Measurements from ENCODE around the gene XPNPEP3. TPM values are rescaled to one million over a fixed set of nuclear protein-coding genes. Genes with fewer than 3 reads are reported as not detected.
A peak's percentile ranks its signal among the peaks of the same experiment; 100 is the strongest.

Gene XPNPEP3
- total RNA-seq, 4 donors from 2014 or later = 18.1 to 21.6 (median 19.3) TPM

DNA sequence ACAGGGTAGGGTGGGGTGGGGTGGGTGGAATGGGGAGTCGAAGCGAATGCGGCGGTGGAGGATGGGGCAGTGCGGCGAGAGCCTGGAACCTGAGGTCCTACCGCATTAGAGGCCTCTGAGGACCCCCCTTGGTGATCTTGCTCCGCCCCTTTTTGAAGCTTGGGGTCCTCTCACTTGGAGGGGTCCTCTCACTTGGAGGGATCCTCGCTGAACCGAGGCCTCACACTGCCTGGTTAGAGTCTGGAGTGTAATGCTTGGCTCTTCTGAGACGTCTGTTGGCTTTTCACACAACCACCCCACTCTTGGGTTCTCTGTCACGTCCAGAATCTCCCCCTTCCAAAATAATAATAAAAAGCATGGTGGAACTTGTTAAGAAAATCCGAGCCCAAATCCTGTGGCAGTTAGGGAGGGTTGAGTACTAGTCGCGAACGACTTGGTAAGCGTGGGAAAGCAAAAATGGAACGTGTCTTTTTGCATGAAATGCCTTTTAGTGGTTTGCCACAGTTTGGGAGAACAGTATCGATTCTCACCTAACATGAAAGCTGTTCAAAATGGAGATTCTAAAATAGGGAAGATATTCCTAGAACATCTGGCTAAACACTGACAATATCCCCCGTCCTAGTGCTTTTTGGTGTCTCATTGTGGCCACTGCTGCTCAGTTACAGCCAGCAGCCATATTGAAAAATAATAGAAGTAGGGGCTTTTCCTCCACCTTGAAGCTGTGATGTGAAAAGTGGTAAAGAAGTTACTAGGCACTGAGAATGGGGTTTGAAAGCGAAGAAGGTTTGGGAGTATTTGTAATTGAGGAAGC is 95.1 kb downstream of the XPNPEP3 start:
- Histone ChIP-seq H3K27me3 (no peaks in the 10 kb centered on the region), H3K4me3 (replicated peaks in 1 of 3) (peak overlapping the region in 2 of 3 donors; percentile 65 to 91), H3K27ac (peak overlapping the region; percentile 86 to 92 (median 91)), H3K9me3 (no peaks in the 10 kb centered on the region), H3K4me1 (peaks cover 6 to 11% of the 10 kb centered on the region in 2 donors), H3K36me3 (peaks cover 0 to 10% of the 10 kb centered on the region in 2 donors)
- intact Hi-C loops (cut with DNase I) = loop anchor here (2.0 to 5.0 kb wide), 2 partner anchors 70 to 141 kb away; partner anchors contain the start of gene EP300
- 7 to 9% methylated on average over 13 to 19 of the region's 21 CpGs for WGBS, 2 donors
- no peak for DNase-seq
- TF ChIP-seq POLR2A (IDR thresholded peaks at IDR 0.05) = no peak
- TF ChIP-seq, protein P1, sequence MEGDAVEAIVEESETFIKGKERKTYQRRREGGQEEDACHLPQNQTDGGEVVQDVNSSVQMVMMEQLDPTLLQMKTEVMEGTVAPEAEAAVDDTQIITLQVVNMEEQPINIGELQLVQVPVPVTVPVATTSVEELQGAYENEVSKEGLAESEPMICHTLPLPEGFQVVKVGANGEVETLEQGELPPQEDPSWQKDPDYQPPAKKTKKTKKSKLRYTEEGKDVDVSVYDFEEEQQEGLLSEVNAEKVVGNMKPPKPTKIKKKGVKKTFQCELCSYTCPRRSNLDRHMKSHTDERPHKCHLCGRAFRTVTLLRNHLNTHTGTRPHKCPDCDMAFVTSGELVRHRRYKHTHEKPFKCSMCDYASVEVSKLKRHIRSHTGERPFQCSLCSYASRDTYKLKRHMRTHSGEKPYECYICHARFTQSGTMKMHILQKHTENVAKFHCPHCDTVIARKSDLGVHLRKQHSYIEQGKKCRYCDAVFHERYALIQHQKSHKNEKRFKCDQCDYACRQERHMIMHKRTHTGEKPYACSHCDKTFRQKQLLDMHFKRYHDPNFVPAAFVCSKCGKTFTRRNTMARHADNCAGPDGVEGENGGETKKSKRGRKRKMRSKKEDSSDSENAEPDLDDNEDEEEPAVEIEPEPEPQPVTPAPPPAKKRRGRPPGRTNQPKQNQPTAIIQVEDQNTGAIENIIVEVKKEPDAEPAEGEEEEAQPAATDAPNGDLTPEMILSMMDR (IDR thresholded peaks at IDR 0.05) = no peak

DNA sequence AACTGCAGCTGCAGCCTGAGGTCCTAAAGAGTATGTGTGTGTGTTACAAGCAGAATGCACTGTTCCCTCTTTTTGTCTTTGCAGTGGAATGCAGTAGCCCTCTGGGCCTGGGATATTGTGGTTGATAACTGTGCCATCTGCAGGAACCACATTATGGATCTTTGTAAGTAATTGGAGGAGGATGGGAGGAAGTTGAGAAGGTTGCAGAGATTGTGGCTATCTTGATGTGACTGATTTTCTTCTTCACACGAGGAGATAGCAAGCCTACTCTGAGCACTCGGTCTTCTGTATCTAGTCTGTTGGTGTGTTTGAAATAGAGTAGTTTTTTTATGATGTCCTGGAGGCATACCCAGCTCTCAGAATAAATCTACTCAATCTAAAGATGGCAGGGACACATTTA is 96.5 kb downstream of the XPNPEP3 start:
- no peak for TF ChIP-seq POLR2A (IDR thresholded peaks at IDR 0.05)
- TF ChIP-seq, protein P1 (IDR thresholded peaks at IDR 0.05) = no peak
- Histone ChIP-seq H3K27me3 (no peaks in the 10 kb centered on the region), H3K27ac (no peak overlapping the region), H3K4me3 (replicated peaks in 1 of 3) (no peak overlapping the region), H3K36me3 (peaks cover 0 to 10% of the 10 kb centered on the region in 2 donors), H3K9me3 (no peaks in the 10 kb centered on the region), H3K4me1 (peaks cover 6 to 11% of the 10 kb centered on the region in 2 donors)
- DNase-seq = no peak
- intact Hi-C loops (cut with DNase I) = loop anchor here (5.0 kb wide), 1 partner anchor 69 kb away; no protein-coding TSS in a partner anchor
- 84% methylated on average over 2 of the region's 2 CpGs for WGBS, 2 donors

GRCh38 chr22:40954113-40954512 is 97.2 kb downstream of the XPNPEP3 start:
- Histone ChIP-seq H3K4me3 (replicated peaks in 1 of 3) (no peak overlapping the region), H3K4me1 (peaks cover 6 to 11% of the 10 kb centered on the region in 2 donors), H3K27ac (no peak overlapping the region), H3K9me3 (no peaks in the 10 kb centered on the region), H3K36me3 (peaks cover 0 to 10% of the 10 kb centered on the region in 2 donors), H3K27me3 (no peaks in the 10 kb centered on the region)
- intact Hi-C loops (cut with DNase I) = loop anchor here (5.0 kb wide), 1 partner anchor 68 kb away; no protein-coding TSS in a partner anchor
- 87 to 93% methylated on average over 4 of the region's 4 CpGs for WGBS, 2 donors
- no peak for DNase-seq
- TF ChIP-seq, protein P1 (IDR thresholded peaks at IDR 0.05) = no peak
- no peak for TF ChIP-seq POLR2A (IDR thresholded peaks at IDR 0.05)

- Histone ChIP-seq H3K9me3 (no peaks in the 10 kb centered on the region), H3K36me3 (peaks cover 0 to 10% of the 10 kb centered on the region in 2 donors), H3K4me3 (replicated peaks in 1 of 3) (no peak overlapping the region), H3K27ac (no peak overlapping the region), H3K4me1 (peaks cover 17 to 19% of the 10 kb centered on the region in 2 donors), H3K27me3 (no peaks in the 10 kb centered on the region)
- intact Hi-C loops (cut with DNase I) = no loop called here
- WGBS, 2 donors = 86 to 94% methylated on average over 3 of the region's 3 CpGs
- TF ChIP-seq POLR2A (IDR thresholded peaks at IDR 0.05) = no peak
- TF ChIP-seq, protein P1 (IDR thresholded peaks at IDR 0.05) = no peak
- DNase-seq = no peak
These were observed 98.6 kb downstream of the XPNPEP3 start for GRCh38 chr22:40955571-40955970.

GRCh38 chr22:40957601-40958000 is 100.7 kb downstream of the XPNPEP3 start:
- H3K27me3 ChIP-seq = no peaks in the 10 kb centered on the region
- intact Hi-C loops (cut with DNase I) = no loop called here
- H3K9me3 ChIP-seq = no peaks in the 10 kb centered on the region
- H3K36me3 ChIP-seq = peaks cover 0 to 10% of the 10 kb centered on the region in 2 donors
- H3K4me3 ChIP-seq (replicated peaks in 1 of 3) = no peak overlapping the region
- no peak for TF ChIP-seq POLR2A (IDR thresholded peaks at IDR 0.05)
- TF ChIP-seq, protein P1 (IDR thresholded peaks at IDR 0.05) = no peak
- no peak overlapping the region for H3K27ac ChIP-seq
- no peak for DNase-seq
- peaks cover 14 to 23% of the 10 kb centered on the region in 2 donors for H3K4me1 ChIP-seq
- WGBS, 2 donors = 89 to 95% methylated on average over 7 of the region's 7 CpGs
